Astrocyte of the spinal cord (primary cell): ENCODE results near the gene PADI3.

Experiments used
- DNase-seq: peaks from one replicate; pipeline ENCODE4 v3.0.0; 2011; ENCODE audit warnings: low read depth, low spot score
- H3K4me3 ChIP-seq: 2 replicates; pipeline ENCODE4 v1.5.1; 2011; ENCODE audit warnings: low read depth, mild to moderate bottlenecking, low read length, moderate library complexity
- in situ Hi-C: cut with HindIII; loops from 2 replicates; pipeline ENCODE4 v1.10.0; 2017; ENCODE audit warnings: low sequenced_read_pairs
- TF ChIP-seq, protein P1 (sequence below): IDR thresholded peaks from 2 replicates; pipeline ENCODE4 v1.5.1; 2012; ENCODE audit warnings: low read depth, mild to moderate bottlenecking, low read length, inconsistent platforms

PADI3 gene

DNA sequence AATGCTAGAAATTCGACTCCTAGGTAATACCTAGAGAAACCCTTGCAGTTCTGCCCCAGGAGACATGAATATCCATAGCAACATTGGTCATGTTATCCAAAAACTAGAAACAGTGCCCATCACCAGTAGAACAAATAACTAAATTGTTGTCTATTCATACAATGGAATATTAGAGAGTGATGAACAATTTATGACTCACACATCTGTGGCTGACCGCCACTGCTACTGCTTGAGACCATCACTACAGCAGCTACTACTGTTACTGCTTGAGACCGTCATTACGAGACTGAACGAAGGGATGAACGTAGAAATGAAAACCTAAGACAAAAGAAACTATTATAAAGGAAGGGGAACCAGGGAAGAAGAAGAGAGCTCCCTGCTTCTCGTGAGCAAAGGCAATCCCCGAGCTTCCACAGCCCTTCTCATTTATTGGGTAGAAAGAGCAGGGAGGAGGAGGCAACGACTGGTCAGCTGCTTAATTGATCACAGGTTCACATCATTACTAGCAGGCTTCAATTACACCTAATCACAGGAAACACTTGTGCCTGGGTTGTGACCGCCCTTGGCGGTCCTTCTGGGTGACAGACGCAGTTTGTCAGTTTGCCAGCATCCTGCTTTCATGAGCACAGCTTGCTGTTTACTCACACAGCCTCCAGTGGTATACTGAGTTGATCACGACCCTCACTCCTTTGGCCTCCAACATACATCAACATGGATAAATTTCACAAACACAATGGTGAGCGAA lies 45.0 kb downstream of the PADI3 start:
- no peak for DNase-seq
- H3K4me3 ChIP-seq: no peak overlapping the region
- in situ Hi-C loops: no loop called here
- TF ChIP-seq, protein P1, sequence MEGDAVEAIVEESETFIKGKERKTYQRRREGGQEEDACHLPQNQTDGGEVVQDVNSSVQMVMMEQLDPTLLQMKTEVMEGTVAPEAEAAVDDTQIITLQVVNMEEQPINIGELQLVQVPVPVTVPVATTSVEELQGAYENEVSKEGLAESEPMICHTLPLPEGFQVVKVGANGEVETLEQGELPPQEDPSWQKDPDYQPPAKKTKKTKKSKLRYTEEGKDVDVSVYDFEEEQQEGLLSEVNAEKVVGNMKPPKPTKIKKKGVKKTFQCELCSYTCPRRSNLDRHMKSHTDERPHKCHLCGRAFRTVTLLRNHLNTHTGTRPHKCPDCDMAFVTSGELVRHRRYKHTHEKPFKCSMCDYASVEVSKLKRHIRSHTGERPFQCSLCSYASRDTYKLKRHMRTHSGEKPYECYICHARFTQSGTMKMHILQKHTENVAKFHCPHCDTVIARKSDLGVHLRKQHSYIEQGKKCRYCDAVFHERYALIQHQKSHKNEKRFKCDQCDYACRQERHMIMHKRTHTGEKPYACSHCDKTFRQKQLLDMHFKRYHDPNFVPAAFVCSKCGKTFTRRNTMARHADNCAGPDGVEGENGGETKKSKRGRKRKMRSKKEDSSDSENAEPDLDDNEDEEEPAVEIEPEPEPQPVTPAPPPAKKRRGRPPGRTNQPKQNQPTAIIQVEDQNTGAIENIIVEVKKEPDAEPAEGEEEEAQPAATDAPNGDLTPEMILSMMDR: no peak

DNA sequence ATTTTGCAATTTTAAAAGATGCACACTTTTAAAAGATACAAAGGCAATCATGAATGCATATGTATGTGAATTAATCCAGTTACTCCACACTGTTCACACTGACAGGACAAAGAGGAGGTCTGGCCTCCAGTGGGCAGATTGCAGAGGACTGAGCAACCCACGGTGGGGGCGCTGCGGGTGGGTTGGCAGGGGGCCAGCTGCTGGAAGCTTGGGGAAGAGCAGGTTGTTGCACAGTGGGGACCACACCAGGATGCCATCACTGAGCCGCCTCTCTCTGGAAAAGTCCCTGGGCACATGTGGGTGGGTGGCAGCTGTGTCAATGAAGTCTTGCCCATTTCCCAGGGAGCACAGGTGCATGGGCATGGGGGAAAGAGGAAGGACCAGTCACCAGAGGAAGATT lies 46.4 kb downstream of the PADI3 start:
- in situ Hi-C loops: no loop called here

DNA sequence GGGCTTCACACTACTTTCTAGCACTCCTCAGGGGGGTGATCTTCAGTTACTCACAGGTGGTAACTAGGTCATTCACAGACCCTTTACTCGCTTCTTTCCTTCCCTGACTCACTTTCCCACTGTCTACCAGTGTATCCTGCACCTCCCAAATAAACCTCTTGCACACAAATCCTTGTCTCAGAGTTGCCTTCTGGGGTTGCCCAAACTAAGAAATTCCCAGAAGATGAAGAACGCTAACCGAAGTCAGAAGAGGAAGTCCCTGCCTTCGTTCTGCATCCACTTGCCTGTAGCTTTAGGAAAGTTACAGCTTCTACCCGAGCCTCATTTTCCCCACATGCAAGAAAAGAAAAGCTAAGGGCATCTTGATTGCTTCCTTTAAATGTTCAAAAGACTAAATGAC lies 47.2 kb downstream of the PADI3 start:
- DNase-seq: no peak
- TF ChIP-seq, protein P1: no peak
- no peak overlapping the region for H3K4me3 ChIP-seq
- in situ Hi-C loops: no loop called here

More for the DNA sequence above, 46.4 kb downstream of the PADI3 start:
- TF ChIP-seq, protein P1: no peak
- no peak overlapping the region for H3K4me3 ChIP-seq
- no peak for DNase-seq

- in situ Hi-C loops: no loop called here
- H3K4me3 ChIP-seq: no peak overlapping the region
- TF ChIP-seq, protein P1: no peak
- no peak for DNase-seq
These were observed 49.1 kb downstream of the PADI3 start for GRCh38 chr1:17297991-17298390.

- in situ Hi-C loops: no loop called here
- DNase-seq: no peak
These were observed 52.9 kb downstream of the PADI3 start for GRCh38 chr1:17301767-17302166.

GRCh38 chr1:17304151-17304825 lies 55.4 kb downstream of the PADI3 start:
- DNase-seq: no peak
- TF ChIP-seq, protein P1: no peak
- no peak overlapping the region for H3K4me3 ChIP-seq
- in situ Hi-C loops: no loop called here

More at GRCh38 chr1:17301767-17302166, 52.9 kb downstream of the PADI3 start:
- TF ChIP-seq, protein P1: no peak
- no peak overlapping the region for H3K4me3 ChIP-seq
